Upper lobe of right lung (tissue), 1 donor: Measurements from ENCODE around the gene AMPD2. TPM values are rescaled to one million over a fixed set of nuclear protein-coding genes. Genes with fewer than 3 reads are reported as not detected.
"Not testable (repeated sequence)": the region's sequence is repeated elsewhere in the genome, so short reads cannot be mapped to it uniquely, and the experiment has no call there.

Experiments
- ATAC-seq: fragments of 200-7000 bp; cut with Tn5 transposase; one replicate; pipeline ENCODE4 v1.9.1; 2020; ENCODE audit warnings: mild to moderate bottlenecking, moderate library complexity
- DNase-seq: peaks from one replicate; pipeline ENCODE4 v3.0.0-alpha.2; 2020
- H3K27ac ChIP-seq: fragments of 200-600 bp; one replicate; pipeline ENCODE4 v1.8.0; 2022
- H3K27me3 ChIP-seq: fragments of 200-600 bp; one replicate; pipeline ENCODE4 v1.8.0; 2022; ENCODE audit warnings: mild to moderate bottlenecking
- H3K36me3 ChIP-seq: fragments of 200-600 bp; one replicate; pipeline ENCODE4 v1.8.0; 2022
- H3K4me1 ChIP-seq: fragments of 200-600 bp; one replicate; pipeline ENCODE4 v1.8.0; 2022
- H3K4me3 ChIP-seq: fragments of 200-600 bp; one replicate; pipeline ENCODE4 v1.8.0; 2022; ENCODE audit warnings: mild to moderate bottlenecking
- H3K9me3 ChIP-seq: fragments of 200-600 bp; one replicate; pipeline ENCODE4 v1.8.0; 2022
- CTCF ChIP-seq: fragments of 200-600 bp; IDR thresholded peaks from one replicate; pipeline ENCODE4 v1.8.0; 2022; ENCODE audit warnings: antibody characterized with exemption
- intact Hi-C: fragments of 100-400 bp; cut with DNase I; formaldehyde crosslinking; loops from one replicate; pipeline ENCODE4 v1.11.0; 2022
- total RNA-seq: library from RNA; stranded (reverse); fragmentation: NEBNext Ultra II Directional; extraction: Animal tissue kit (Norgen Biotek cat#: 25700); gene quantifications from one replicate; pipeline ENCODE4 v1.2.1, GENCODE V29; 2021
- donor health status: DM: no; HTN: yes; CAD: no; lungs with severe emphysema.

Gene AMPD2
- total RNA-seq, 1 donor from 2014 or later, result 56.9 TPM

GRCh38 chr1:109671067-109671466 lies 51.4 kb downstream of the AMPD2 start:
- intact Hi-C loops, result no loop called here
- no peak overlapping the region for H3K4me3 ChIP-seq
- no peaks in the 10 kb centered on the region for H3K36me3 ChIP-seq
- TF ChIP-seq CTCF, result no peak
- peaks cover 9% of the 10 kb centered on the region for H3K4me1 ChIP-seq
- ATAC-seq (no peak), DNase-seq (no peak)
- no peaks in the 10 kb centered on the region for H3K9me3 ChIP-seq
- no peak overlapping the region for H3K27ac ChIP-seq
- no peaks in the 10 kb centered on the region for H3K27me3 ChIP-seq

DNA sequence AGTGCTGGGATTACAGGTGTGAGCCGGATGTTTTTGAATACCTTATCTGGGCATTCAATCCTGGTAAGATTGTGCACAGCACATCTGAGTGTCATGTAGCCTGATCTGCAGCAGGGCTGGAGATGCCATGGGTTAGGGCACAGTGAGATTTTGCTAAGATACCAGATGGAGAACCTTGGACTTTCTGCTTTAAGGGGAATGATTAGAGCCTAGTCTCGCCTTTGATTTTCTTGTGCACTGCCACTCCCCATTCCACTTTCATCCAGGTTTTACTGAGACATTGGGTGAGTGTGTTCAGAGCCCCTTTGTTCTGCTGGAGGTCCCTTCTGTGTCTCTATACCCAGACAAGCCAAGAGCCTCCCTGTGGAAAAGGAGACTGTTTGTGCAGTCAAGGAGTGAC lies 54.2 kb downstream of the AMPD2 start:
- H3K4me1 ChIP-seq, DNase-seq, H3K27ac ChIP-seq, ATAC-seq, H3K27me3 ChIP-seq, H3K9me3 ChIP-seq, H3K4me3 ChIP-seq, H3K36me3 ChIP-seq, intact Hi-C loops: not testable (repeated sequence)

DNA sequence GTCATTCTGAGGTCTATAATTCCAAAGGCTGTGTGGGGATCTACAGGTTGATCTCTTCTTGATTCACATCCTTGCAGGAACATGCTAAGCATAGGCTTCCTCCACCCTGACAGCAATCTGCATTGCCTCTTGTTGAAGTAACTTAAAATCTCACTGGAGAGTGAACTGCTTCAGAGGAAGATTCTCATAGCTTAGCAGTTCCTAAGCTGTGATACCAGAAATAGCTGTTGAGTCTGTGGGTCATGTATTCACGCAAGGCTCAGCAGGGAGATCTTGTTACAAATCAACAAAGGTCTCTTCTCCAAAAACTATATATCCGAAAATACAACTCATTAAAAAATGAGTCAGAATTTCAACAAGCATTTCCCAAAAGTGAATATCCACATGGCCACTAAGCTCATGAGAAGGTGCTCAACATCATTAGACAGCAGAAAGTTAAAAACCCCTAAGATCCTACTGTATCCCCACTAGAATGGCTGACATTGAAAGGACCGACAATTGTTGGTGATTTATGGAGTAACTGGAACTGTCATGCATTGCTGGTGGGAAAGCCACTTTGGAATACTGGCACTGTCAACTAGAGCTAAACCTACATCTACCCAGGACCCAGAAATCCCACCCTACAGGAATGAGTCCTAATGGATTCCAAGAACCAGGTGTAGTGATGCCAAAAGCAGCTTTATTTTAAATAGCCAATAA lies 57.2 kb downstream of the AMPD2 start:
- H3K4me3 ChIP-seq, intact Hi-C loops, H3K27me3 ChIP-seq, H3K4me1 ChIP-seq, H3K27ac ChIP-seq, H3K9me3 ChIP-seq, ATAC-seq, DNase-seq, H3K36me3 ChIP-seq: not testable (repeated sequence)

GRCh38 chr1:109677459-109677858 lies 57.8 kb downstream of the AMPD2 start:
- Histone ChIP-seq H3K4me1 (no peaks in the 10 kb centered on the region), H3K27ac (no peak overlapping the region), H3K9me3 (no peaks in the 10 kb centered on the region), H3K27me3 (no peaks in the 10 kb centered on the region), H3K36me3 (no peaks in the 10 kb centered on the region), H3K4me3 (no peak overlapping the region)
- ATAC-seq, result no peak
- TF ChIP-seq CTCF, result no peak
- intact Hi-C loops, result no loop called here
- DNase-seq, result no peak

DNA sequence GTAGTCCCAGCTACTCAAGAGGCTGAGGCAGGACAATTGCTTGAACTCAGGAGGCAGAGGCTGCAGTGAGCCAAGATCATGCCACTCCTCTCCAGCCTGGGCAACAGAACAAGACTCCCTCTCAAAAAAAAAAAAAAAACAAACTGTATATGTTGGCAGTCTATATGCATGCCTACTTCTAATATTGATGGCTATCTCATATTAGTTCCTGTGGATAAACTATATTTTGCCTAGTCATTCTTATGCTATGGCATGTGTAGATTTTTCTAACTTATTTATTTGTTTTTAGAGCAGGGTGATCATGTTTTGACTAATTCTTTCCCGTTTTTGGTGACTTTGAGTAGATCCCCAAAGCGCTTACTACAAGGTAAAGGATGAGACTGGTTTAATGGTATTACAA lies 59.0 kb downstream of the AMPD2 start:
- H3K4me1 ChIP-seq, H3K4me3 ChIP-seq, H3K27me3 ChIP-seq, H3K27ac ChIP-seq, H3K36me3 ChIP-seq, DNase-seq, ATAC-seq, H3K9me3 ChIP-seq, intact Hi-C loops: not testable (repeated sequence)

Other genes with a start within 250 kb of the AMPD2 start
- 183 TPM for gene SORT1, start 221.9 kb upstream of the AMPD2 start, total RNA-seq
- gene PSMA5, start 193.4 kb upstream of the AMPD2 start, total RNA-seq, result 67.8 TPM
- 3.1 TPM for gene SYPL2, start 153.3 kb upstream of the AMPD2 start, total RNA-seq
- gene ATXN7L2, start 135.9 kb upstream of the AMPD2 start, total RNA-seq, result 4.6 TPM
- 13.1 TPM for gene CYB561D1, start 125.7 kb upstream of the AMPD2 start, total RNA-seq
- gene AMIGO1, start 110.1 kb upstream of the AMPD2 start, total RNA-seq, result 13.3 TPM
- gene GPR61, start 80.0 kb upstream of the AMPD2 start, total RNA-seq, result not detected
- gene GNAI3, start 71.2 kb upstream of the AMPD2 start, total RNA-seq, result 6.9 TPM
- not detected for gene GNAT2, start 221 bp upstream of the AMPD2 start, total RNA-seq
- 17.2 TPM for gene GSTM4, start 36.3 kb downstream of the AMPD2 start, total RNA-seq
- gene GSTM2, start 48.2 kb downstream of the AMPD2 start, total RNA-seq, result 37.3 TPM
- not detected for gene GSTM1, start 68.0 kb downstream of the AMPD2 start, total RNA-seq
- 18.1 TPM for gene GSTM5, start 92.4 kb downstream of the AMPD2 start, total RNA-seq
- 29.7 TPM for gene GSTM3, start 121.2 kb downstream of the AMPD2 start, total RNA-seq
- not detected for gene EPS8L3, start 144.1 kb downstream of the AMPD2 start, total RNA-seq